Pons (tissue), 1 donor: ENCODE results near the gene CERS6.
A peak's percentile ranks its signal among the peaks of the same experiment; 100 is the strongest.
"Not testable (repeated sequence)": the region's sequence is repeated elsewhere in the genome, so short reads cannot be mapped to it uniquely, and the experiment has no call there.

ENCODE experiments used
- DNase-seq: peaks from one replicate; pipeline ENCODE4 v3.0.0-alpha.2; 2016; ENCODE audit warnings: low spot score

CERS6 gene

DNA sequence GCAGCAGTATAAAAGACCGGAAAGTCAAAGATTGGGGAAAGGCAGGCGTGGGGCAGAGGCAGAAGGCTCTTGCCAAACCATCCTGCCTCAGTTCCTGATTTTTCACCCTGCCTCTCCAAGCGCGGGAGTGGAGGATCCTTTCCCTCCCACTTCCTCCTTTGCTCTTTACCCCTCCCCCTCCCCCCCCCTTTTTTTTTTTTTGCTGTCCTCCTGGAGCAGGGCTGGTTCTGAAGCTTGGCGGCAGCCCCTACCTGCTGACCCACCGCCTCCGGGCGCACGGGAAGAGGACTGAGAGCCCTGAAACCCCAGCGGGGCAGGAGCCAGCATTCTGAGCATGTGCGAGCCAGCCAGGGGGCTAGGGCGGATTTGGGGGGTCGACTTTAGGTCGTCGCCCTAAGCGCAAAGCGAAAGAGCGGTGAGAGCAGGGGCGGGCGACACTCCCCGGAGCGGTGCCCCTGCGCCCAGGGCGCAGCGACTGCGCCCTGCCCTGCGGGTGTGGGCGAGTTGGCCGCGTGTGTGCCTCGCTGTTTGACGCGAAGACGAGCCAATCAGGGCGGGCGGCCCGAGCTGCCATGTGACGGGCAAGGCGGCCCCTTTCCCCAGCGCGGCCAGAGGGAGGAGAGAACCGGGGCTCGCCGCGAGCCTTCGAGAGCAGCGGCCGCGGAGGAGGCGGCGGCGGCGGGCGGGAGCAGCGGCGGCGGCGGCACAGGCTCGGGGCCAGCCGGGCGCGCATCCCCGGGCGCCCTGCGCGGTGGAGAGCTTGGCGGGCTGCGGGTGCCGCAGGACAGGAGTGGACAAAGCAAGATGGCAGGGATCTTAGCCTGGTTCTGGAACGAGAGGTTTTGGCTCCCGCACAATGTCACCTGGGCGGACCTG lies at the start of gene CERS6:
TSS of gene CERS6 (plus strand) at position 628 of the 876 bp plus-strand sequence. CDS start at position 805, 177 bp downstream.
- peak; percentile 85 for DNase-seq

GRCh38 chr2:168412301-168412700 lies 43.8 kb upstream of the CERS6 start:
- not testable (repeated sequence) for DNase-seq

DNA sequence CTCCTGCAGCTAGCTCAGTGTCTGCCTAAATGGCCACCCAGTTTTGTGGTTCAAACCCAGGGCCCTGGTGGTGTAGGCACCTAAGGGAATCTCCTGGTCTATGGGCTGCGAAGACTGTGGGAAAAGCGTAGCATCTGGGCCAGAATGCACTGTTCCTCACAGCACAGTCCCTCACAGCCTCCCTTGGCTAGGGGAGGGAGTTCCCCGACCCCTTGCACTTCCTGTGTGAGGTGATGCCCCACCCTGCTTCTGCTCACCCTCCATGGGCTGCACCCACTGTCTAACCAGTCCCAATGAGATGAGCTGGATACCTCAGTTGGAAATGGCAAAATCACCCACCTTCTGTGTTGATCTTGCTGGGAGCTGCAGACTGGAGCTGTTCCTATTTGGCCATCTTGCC lies 43.0 kb upstream of the CERS6 start:
- not testable (repeated sequence) for DNase-seq

DNA sequence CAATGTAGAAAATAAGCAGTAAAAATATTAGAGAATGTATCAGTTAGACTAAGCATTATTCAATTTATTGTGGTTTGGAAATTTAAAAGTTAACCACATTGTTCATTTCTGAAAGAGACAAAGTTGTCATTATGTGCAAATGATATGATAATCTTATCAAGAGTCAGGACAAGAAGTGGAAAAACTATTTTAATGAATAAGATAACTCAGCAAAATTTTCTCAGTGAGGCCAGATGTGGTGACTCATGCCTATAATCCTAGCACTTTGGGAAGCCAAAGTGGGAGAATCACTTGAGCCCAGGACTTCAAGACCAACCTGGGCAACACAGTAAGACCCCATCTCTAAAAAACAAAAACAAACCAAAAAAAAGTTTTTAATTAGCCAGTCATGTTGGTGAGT lies 39.5 kb upstream of the CERS6 start:
- DNase-seq, result no peak

DNA sequence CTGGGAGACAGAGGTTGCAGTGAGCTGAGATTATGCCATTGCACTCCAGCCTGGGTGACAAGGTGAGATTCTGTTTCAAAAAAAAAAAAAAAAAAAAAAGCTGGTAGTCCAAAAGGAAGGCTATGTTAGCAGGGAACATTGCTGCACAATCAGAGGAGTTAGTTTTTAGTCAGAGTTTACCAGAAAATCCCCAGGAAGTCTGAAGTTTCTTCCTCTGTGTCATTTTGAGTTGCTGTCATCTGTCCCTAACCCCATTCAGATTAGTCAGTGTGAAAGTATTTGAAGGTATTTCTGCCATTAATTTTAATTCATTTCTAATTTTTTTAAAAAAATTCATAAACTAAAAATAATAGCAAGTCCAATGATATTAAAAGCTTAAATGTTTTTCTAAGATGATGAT lies 33.5 kb upstream of the CERS6 start:
- DNase-seq, result no peak

DNA sequence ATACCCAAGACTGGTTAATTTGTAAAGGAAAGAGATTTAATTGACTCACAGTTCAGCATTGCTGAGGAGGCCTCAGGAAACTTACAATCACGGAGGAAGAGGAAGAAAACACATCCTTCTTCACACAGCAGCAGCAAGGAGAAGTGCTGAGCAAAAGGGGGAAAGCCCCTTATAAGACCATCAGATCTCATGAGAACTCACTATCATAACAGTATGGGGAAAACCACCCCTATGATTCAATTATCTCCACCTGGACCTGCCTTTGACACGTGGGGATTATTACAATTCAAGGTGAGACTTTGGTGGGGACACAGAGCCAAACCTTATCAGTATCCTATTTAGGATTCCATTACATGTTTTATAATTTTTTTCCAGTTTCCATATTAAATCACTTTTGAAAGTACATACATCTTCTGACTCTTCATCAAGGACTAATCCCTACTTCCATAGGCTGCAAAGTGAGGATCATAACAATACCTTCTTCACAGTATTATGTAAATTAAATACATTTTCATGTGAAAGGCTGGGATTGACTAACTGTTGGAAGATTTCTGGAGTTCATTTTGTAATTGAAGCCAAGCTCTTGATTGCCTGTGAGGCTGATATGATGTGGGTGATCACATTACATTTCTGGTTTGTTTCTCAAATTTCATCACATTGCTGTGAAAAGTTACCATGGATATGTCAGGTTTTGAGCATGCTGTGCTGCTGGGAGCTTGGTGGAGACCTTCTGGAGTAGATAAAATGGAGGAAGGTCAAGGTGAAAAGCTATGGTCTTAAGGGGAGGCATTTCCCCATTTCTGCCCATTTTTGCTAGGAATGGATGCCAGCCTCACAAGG lies 31.7 kb upstream of the CERS6 start:
- DNase-seq, result no peak

GRCh38 chr2:168424971-168425370 lies 31.1 kb upstream of the CERS6 start:
- DNase-seq, result no peak

GRCh38 chr2:168426861-168427260 lies 29.2 kb upstream of the CERS6 start:
- no peak for DNase-seq

DNA sequence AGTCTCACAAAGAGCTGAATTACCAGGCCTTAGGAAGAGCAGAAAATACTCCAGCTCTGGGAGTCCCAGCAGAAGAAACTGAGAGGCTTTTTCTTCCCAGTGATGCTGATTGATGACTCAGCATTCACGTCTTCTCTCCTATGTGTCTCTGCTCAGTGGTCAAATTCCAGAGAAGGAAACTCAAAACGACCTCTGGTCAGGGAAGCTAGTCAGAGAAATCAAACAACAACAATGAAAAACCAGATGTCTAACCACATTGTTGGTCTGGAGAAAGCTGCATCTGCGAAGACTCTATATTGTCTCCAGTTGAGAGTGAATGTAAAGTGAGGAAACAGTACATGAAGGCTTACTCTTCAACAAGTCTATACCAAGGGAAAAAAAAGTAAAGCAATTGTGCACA lies 28.6 kb upstream of the CERS6 start:
- no peak for DNase-seq

GRCh38 chr2:168428431-168428830 lies 27.6 kb upstream of the CERS6 start:
- no peak for DNase-seq

- no peak for DNase-seq
These were observed 26.1 kb upstream of the CERS6 start for GRCh38 chr2:168429988-168430387.

DNA sequence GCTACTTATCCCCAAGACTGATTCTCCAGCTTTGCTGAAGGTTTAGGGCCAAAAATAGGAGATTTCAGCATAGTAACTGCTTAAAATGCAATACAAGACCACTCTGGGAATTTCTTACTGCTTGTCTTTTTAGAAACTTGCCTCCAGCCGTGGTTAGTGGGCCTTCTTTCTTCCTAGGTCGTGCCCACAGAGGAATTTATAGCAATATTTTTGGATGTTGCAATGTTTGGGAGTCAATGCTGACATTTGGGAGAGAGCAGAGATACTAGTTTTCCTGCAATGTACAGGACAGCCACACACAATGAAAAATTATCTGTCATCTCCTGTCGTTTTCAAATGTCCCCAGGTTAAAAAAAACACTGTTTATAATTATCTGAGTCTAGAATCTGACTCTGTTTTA lies 25.6 kb upstream of the CERS6 start:
- no peak for DNase-seq

DNA sequence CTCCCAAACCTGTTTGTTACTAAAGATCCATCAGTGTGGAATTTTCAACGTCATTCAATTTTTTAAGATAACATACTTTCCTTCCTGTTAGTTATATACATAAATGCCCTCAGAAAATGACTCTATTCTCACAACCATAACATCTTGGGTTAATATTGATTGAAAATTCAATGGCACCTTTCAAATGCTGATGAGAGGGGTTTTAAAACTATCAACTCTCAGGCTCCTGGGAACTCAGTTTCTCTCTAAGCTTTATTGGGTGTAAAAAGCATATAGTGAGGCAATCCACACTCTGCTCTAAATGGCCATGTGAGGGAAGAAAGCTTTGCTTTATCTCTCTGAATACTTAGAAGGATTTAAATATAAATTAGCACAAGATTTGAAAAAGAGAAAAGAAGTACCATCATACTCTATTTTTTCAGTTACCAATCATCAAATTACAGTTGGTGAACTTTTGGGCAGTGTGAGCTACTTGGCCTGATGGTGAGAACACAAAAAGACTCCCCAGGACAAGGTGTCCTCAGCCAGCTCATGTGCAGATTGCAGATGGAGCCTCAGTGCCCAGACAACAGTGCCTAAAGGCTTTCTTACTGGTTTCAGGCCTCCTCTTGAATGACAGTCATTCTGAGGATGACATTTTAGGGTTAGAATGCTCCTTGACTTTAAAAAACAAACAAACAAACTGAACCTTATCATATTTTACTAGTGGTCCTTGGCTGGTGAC lies 24.6 kb upstream of the CERS6 start:
- no peak for DNase-seq

DNA sequence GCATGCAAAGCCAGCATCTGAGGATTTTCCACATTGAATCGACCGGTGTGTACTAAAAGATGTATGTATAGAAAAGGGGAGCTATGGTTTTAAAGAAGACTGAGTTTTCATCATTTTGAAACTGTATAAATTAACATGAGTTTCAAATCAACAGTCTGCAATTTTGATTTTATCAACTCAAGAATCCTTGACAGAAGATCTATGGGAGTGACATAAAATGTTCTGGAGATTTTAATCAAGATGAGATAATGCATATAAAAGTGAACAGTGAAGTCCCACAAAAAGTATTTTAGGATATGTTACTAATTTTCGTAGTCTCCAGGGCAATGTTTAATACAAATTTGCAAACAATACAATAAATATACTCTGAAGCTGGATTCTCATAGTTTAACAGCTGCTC lies 24.0 kb upstream of the CERS6 start:
- DNase-seq, result no peak

- DNase-seq, result no peak
These were observed 23.4 kb upstream of the CERS6 start for GRCh38 chr2:168432565-168433186.

DNA sequence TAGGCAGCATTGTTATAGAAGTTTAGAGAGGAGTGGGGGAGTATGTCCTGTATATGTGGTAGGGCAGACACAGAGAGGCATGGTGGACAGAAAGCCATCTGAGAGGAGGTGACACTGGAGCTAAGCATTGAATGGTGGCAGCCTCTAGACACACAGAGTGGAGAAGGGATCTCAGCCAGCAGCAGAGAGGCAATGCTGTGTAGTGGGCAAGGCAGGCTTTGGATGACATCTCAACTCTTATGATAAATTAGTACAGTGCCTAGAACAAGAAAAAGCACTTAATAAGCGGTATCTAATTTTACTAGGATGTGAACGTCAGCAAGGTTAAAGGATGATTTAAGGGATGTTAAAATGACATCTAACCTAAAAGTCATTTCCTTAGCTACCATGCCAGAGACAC lies 22.5 kb upstream of the CERS6 start:
- DNase-seq, result no peak

DNA sequence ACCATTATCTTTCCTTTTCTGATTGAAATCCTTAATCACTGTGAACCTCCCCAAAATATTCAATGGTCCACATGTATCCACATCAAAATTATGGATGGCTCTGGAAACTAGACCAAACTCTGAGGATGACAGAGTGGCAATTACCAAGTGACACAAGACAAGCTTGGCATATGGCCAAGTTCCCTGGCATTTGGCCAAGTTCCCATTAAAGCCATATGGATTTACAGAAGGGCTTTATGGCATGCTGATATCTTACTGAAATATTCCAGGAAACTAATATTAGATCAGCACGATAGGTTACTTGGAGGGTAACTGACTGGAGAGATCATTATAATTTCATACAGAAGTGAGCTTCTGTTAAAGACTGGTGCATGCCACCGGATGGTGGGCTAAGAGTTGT lies 21.9 kb upstream of the CERS6 start:
- no peak for DNase-seq

DNA sequence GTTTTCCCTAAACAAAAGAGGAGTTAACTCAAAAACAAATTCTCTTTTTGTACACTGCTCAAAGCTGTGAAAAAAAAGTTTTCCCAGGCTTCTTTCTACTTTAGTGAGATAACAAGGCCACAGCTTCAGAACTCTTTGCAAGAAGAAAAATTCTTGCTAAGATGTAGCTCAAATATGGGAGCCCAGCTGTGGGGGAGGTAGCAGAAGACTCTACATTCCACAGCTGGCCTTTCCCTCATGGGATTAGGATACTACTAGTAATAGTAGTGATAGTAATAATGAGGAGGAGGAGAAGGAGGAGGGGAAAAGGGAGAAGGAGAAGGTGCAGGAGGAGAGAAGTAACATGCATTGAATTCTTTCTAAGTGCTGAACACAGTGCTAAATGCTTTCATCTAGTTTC lies 19.2 kb upstream of the CERS6 start:
- no peak for DNase-seq

- no peak for DNase-seq
These were observed 17.5 kb upstream of the CERS6 start for GRCh38 chr2:168438553-168438952.

GRCh38 chr2:168439536-168439935 lies 16.5 kb upstream of the CERS6 start:
- no peak for DNase-seq

DNA sequence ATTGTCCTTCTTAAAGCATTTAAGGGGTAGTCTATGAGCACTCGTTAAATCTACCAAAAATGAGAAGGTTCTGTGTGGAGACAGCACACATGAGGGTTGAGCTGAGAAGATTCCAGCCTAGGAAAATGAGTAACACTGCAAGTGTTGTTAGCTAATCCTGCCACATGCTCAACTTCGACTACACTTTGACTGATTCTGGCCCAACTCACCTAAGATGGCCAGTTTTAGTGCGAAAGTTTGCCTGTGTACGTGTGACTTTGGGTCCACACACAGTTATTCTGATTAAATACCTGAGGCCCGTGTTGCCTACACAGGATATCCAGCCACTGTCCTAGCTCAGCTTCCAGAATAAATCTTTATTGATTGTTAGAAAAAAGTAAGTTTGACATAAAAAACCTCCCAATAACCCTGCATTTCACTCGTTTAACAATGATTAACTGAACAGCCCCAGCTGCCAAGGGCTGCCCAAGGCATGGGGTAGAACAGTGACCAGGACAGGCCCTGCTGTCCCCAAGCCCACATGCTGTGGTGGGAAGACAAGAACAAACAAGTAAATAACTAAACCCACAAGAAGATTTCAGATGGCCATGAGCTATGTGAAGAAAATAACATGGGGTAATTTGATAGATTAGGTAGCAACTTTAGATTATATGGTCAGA lies 14.7 kb upstream of the CERS6 start:
- no peak for DNase-seq
